Measurements from ENCODE around the gene CTBP1.

GRCh38 chr4:1218634-1219565 lies 30.0 kb downstream of the CTBP1 start:
- TF ChIP-seq POLR2A (IDR thresholded peaks at IDR 0.05; ENCODE audit: low read length) (no peak), GATA1 (IDR thresholded peaks at IDR 0.05; ENCODE audit: low read depth, low read length) (no peak)

Data from erythroblast (primary cell).